ENCODE results near the gene CMTM4.
"Not testable (repeated sequence)": the region's sequence is repeated elsewhere in the genome, so short reads cannot be mapped to it uniquely, and the experiment has no call there.

CMTM4 gene

DNA sequence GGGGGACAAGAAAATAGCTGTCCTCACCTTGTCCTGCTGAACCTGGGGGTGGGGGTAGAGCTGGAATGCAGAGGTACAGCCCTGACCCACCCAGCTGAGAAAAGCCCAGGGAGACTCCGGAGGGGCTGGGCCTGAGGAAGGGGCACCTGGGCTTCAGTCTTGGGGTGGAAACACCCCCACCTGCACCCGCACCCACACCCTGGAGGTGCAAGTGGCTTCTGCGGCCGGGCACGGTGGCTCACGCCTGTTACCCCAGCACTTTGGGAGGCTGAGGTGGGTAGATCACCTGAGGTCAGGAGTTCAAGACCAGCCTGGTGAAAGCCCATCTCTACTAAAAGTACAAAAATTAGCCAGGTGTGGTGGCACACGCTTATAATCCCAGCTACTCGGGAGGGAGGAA lies 84.6 kb downstream of the CMTM4 start:
- not testable (repeated sequence) for DNase-seq

DNA sequence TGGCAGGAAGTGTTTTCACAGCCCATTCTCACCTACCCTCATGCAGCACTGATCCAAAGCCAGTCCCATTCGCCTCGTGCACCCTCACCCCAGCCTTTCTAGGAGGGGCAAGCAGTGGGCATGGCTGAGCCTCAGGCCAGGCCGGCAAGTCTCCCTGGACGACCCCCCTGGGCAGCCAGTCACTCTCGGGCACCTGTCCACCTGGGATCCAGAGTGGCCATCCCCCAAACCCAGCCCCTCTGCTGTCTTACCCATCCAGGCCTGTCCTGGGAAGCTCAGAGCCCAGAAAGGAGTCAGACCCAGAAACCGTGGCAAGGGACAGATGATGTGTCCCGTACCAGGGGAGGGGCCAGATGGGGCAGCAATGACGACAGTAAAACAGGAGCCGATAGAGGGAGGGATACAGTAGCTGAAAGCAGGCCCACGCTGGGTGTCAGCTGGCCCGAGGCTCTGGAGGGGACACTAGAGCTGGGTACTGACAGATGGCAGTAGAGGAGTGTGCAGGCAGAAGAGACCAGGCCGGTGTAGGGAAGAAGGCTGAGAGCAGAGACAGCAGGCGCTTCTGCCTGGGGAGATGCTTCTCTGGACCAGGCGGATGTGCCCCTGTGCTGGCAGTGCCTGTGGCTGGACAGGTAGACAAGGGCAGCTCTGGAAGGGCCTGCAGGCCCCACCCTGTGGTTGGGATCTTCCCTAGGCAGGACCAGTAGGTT lies 86.3 kb downstream of the CMTM4 start:
- no peak for DNase-seq

DNA sequence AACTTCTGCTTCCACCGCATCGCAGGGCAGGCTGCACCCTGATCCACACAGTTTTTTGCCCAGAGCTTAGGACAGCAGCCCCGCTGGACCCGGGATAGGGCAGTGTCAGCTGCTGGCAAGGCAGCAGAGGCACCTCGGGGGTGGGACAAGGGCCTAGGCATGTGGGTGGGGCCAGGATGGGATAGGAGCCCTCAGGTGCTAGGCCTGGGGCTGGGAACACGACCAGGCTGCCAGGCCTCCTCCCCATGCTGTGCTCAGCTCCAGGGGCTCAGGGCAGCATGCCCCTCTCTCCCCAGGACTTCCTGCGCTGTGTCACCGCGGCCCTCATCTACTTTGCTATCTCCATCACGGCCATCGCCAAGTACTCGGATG lies 87.4 kb downstream of the CMTM4 start:
- DNase-seq: no peak

DNA sequence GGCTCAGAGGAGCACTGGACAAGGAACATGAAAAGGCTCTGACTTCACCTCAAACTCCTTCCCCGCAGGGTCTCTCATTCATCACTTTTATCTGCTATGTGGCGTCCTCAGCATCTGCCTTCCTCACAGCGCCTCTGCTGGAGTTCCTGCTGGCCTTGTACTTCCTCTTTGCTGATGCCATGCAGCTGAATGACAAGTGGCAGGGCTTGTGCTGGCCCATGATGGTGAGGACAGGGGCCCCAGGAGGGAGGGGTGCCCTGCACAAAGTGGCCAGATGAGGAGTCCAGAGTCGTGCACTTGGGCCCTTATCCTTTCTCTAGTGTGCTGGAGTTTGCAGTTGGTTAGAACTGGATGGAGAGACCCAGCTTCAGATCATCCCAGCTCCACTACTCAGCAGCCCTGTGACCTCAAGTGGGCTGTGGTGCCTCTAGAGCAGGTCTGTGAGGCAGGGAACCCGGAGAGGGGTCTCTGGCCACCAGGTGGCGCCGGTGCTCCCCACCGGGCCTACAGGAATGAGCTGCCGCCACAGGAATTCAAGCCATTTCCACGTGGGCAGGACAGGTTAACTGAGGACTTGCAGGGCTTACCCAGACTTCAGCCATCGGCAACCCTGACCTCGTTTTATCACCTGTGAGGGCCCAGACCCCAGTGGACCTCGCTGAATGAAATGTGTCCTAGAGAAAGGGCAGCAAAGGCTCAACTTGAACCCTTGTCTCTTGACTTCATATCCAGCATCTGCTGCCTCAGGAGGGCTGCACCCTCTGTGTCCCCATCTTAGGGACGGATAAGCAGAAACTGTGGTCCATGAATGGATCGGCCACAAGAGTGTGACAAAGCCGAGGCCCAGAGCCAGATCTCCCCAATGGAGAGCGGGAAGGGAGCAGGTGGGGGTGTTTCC lies 88.1 kb downstream of the CMTM4 start:
- peak; percentile 69 for DNase-seq

DNA sequence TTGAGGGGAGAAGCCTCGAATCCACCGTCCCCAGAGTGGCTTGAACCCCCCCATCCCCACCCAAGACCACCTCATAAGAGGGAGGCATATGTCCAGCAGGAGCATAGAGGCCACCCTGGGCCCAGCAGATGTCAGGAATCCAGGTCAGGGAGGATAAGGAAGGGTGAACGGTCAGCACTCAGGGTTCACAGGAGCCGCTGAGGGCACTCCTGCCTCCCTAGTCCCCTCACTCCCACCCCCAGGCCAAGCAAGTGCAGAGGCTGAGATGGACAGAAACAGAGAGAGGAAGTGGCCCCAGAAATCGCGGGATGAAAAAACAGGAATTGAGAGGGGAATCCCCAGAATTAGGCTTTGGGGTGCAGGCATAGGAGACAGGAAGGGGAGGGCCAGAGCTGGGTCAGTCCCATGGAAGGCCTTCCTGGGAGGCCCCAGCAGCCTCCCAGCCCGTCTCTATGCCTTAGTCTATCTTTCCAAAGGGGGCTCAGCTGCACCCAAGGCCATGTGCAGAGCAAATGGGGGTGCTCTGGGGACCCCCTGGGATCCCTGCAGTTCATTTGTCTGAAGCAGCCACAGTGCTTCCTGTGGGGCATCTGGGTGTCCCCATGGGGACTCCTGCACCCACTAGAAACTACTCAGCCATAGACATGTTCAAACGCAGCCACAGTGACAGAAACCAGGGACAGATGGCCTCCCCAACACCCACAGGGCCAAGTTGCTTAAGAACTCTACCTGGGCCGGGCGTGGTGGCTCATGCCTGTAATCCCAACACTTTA lies 90.4 kb downstream of the CMTM4 start:
- no peak for DNase-seq

DNA sequence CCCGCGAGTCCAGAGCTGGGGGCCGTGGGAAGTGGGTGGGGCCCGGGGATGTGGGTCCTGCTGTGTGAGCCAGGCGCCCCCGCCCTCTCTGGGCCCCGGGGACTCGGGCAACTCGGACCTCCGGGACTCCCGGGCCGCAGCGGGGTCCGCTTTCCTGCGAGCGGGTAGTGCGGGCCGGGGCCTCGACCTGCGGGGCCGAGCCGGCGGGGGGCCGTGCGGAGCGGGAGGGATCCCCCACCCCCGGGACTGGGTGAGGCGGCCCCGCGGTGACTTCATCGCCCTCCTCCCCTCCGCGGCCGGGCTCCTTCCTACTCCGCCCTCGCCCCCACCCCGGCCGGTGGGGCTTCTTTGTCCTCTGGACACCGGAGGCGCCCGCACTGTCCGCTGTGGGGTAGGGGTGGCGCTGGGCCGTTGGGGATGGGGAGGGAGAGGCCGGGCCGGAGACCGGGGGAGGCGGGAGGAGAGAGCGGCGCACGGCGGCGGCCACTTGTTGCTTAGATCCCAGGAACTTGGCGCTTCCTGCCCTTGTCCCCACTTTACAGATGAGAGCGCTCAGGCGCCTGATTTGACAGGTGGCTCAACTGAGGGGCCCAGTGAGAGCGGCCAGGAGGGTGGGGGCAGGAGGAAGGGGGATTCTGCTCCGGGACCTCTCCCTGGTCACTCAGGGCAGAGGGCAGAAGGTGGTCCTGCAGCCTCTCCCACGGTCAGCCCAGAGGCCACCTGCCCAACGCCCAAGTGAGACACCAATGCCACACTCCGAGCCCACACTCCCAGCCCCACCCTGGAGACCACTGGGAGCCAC lies 91.2 kb downstream of the CMTM4 start:
- no peak for DNase-seq

DNA sequence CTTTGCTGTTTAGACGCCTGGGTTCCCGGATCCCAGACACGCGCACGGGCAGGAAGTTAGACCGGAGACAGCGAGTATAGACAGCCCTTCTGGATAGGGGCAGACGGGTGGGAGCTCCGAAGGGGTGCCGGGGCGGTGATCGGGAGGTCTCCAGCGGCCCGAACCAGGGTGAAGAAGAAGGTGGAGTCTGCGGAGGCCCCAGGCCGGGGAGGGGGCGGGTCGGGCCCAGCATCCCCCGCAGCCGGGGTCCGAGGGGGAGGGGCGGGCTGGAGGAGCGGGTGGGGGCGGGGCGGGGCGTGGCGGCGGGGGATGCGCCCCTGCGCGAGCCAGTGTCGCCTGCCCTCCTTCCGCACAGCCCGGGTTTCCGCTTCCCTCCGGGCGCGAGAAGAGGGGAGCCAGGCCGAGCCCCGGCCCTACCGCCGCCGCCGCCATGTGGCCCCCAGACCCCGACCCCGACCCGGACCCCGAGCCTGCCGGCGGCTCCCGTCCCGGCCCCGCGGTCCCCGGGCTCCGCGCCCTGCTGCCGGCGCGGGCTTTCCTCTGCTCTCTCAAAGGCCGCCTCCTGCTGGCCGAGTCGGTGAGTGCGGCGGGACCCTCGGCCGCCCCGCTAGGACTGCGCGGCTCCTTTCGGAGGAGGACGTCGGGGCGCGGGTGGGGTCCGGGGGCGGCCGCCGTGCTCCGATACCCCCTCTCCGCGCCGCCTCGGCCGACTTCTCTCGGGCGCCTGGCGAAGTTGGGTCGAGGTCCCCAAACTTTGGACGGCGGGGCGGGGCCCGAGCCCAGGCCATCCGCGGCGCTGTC lies 92.0 kb downstream of the CMTM4 start, which contains the start of gene CMTM3:
Gene CMTM3 (plus strand): TSS at position 329 of the 801 bp plus-strand sequence. CDS start 102 bp downstream, at position 431.
- DNase-seq: peak; percentile 29

DNA sequence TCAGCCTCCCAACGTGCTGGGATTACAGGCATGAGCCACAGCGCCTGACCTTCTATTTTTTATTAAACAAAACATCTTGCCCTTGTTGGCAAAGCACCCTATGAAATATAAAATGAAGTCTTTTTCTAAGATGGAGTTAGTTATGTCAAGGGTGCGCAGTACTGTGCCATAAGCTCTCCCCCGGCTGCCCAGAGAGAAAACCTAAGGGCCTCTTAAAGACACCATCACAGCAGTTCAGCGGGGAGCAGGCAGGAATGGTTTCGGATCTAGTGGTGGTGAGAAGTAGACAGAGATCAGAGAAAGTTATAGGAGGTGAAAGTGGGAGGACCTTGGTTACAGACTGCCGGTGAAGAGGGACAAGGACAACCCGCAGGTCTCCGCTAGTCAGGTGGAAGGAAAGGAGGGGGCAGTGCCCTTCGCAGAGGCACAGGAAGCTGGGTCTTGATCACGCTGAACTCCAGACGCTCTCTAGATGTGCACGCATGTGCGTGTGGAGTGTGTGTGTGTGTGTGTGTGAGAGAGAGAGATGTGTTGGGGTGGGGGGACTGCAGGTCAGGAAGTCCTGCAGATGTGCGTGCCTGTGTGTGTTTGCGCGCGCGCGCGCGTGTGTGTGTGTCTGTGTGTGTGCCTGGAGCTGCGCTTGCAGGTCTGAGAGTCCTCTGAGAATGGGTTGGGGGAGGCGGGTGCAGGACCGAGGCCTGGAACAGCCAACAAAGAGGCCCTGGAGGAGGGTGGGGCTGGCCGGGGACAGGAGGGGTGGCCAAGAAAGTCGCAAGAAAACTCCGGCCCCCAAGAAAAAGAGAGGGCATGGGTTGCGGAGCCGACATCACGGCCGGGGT lies 92.8 kb downstream of the CMTM4 start:
- no peak for DNase-seq

DNA sequence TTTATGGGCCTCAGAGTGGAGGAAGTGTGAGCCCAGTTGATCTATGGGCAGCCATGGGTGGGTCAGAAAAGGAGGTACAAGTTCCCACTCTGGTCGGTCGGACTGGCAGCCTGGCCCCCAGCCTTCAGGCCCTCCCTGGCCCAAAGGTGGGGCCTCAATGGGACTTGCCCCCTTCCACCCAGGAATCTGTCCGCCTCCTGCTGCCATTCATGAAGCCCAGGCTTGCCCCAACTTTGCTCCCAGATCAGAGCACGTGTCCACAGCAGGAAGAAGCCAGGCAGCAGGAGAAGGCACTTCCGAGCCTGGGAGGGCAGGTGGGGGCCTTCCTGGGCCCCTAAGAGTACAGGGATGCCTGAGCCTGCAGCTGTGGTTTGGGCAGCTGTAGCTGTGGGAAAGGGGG lies 95.1 kb downstream of the CMTM4 start:
- DNase-seq: no peak

DNA sequence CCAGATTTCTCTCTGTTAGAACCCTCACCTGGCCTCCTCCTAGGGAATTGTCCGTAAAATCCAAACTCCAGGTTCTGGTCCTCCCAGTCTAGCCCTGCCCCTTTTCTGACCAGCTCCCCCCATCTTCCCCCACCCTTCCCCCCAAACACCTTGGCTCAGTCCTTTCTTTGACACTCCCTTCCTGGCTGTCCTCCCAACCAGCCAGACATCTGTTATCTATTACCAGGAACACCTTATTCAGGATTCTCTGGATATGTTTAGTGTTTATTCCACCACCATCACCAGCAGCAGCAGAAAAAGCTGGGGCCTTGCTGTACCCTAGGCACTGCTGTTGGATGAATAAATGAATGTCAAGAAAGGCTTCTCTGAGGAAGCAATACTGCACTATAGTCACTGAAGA lies 96.1 kb downstream of the CMTM4 start:
- DNase-seq: no peak

DNA sequence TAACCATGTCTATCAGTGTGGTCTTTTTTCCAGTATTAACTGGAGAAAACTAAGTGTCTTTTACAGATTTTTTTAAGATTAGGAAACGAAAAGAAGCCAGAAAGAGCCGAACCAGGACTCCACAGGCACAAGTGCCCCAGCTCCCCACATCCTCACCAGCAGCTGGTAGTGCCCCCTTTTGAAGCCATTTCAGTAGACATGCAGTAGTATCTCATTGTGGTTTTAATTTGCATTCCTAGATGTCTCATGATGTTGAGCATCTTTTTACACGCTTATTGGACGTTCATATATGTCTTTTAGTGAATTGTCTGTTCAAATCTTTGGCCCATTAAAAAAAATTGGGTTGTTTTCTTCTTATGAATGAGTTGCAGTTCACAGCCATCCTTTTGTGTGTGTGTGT lies 96.8 kb downstream of the CMTM4 start:
- DNase-seq: no peak

DNA sequence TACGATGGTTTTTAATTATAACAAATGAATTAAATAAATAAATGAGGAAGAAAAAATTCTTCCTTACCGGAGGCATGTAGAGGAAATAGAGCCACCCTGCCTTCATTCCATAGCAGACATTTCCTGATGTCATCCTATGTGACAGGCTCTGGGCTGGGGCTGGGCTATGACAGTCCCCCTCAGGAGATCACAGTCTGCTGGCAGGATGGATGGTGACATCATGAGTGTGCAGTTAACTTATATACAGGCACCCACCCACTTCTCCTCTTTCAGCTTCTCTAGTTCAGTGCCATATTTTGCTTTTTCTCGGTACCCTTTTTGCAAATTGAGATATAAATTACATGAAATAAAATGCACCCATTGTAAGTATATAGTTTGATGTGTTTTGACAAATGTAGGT lies 98.4 kb downstream of the CMTM4 start:
- no peak for DNase-seq

DNA sequence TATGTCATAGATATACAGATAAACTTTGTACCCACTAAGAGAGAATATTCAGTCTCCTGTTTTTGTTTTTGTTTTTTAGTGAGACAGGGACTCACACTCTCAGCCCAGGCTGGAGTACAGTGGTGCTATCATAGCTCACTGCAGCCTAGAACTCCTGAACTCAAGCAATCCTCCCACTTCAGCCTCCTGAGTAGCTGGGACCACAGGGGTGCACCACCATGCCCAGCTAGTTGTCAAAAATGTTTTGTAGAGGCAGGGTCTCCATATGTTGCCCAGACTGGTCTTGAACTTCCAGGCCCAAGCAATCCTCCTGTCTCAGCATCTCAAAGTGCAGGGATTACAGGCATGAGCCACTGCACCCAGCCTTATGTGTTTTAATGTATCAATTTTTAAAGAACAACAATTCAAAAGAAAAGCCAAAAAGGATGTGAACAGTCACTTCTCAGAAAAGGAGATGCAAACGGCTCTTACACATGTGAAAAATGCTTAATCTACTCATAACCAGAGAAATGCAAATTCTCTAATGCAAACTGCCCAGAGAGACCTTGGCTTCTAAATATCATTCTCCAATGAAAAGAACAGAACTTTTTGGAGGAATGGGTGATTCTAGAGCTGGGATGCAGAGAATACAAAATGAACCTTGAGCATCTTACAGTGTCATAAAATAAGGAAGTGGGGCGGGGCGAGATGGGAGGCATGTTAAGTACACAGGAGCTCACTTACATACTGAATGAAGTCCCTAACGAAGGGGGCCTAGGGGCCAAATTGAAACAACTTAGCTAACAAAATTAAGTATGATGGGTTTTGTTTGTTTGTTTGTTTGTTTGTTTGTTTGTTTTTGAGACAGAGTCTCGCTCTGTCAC lies 99.3 kb downstream of the CMTM4 start:
- DNase-seq: no peak

DNA sequence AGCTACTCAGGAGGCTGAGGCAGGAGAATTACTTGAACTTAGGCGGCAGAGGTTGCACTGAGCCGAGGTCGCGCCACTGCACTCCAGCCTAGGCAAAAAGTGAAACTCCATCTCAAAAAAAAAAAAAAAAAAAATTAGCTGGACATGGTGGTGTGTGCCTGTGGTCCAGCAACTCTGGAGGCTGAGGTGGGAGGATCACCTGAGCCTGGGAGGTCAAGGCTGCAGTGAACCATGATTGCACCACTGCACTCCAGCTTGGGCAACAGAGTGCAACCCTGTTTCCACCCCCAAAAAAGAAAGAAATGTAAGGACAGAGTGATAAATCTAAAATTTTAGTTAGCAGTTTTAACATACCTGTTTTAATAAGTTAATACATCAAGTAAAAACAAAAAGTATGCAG lies 100.0 kb downstream of the CMTM4 start:
- not testable (repeated sequence) for DNase-seq

DNA sequence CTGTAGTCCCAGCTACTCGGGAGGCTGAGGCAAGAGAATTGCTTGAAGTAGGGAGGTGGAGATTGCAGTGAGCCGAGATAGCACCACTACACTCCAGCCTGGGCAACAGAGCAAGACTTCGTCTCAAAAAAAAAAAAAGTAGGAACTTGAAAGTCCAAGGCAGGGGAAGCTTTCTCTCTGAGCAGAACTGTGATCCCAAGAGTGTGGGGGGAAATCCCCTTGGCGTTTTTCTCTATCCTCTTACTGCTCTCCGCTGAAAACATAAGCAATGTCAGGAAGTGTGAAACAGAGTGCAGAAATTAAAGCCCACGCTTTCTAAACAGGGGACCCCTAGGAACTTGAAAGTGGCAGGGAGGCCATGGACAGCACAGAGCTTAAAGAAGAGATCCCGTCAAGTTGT lies 101.8 kb downstream of the CMTM4 start:
- DNase-seq: no peak

DNA sequence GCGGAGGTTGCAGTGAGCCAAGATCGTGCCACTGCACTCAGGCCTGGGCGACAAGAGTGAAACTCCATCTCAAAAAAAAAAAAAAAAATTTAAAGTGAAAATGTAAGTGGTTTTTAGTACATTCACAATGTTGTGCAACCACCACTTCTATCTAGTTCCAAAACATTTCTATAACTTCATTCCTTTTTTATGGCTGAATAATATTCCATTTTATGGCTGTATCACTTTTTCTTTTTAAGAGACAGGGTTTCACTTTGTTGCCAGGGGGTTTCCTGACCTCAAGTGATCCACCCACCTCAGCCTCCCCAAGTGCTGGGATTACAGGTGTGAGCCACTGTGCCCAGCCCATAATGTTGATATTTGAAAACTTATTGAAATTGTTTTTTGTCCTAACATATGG lies 103.7 kb downstream of the CMTM4 start:
- no peak for DNase-seq

DNA sequence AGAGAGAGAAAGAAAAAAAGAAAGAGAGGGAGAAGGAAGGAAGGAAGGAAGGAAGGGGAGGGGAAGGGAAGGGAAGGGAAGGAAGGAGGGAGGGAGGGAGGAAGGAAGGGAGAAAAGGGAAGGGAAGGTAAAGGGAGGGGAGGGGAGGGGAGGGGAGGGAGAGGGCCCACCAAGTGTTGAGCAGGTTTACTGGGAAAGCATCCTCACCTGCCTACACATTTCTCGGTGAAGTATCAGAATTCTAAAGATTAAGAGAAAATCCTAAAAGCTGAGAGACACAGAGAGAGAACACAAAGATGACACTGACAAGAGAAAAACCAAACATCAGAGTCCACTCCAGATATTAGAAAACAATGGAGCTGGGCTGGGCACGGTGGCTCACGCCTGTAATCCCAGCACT lies 104.3 kb downstream of the CMTM4 start:
- no peak for DNase-seq

DNA sequence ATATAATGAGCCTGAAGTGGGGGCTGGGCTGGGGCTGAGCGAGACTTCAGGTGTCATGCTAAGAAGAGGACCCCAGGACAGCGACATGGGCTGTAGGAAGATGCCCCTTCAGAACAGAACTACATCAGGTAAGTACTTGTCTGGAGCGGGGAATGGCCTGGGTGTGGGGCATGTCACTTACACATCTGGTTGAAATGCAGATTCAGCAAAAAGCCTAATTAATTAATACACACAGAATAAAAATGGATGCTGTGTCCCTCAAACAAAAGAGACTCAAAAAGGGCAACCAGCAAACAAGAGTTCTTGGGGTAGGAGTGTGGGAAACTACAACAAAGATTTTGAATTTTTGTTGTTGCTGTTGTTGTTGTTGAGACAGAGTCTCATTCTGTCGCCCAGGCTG lies 105.5 kb downstream of the CMTM4 start:
- no peak for DNase-seq

DNA sequence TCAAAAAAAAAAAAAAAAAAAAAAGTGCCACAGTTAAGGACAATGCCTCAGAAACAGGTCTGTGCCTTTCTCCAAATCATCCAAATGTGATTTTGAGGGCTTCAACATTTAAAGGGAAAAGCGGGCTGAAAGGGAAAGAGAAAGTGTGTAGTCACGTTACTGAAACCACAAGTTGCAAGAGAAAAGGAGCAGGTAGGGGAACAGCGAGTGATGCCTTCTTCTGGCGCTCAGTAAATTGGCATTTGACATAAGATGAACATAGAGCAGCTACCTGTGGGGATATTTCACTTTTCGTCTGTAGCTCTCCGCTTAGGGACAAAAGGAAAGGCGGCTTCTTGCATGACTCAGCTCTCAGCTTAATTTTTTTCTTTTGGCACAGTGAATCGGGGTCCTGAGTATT lies 106.2 kb downstream of the CMTM4 start:
- DNase-seq: no peak

Measured in NCI-H1092 treated with DMSO at 0.1 percent for 48 hours (cell line).